AG08396 (cell line): Measurements from ENCODE around the gene UNCX.

Experiments
- DNase-seq: peaks from one replicate; pipeline ENCODE4 v3.0.0; 2012; ENCODE audit warnings: low spot score, mixed read lengths

The UNCX gene

DNA sequence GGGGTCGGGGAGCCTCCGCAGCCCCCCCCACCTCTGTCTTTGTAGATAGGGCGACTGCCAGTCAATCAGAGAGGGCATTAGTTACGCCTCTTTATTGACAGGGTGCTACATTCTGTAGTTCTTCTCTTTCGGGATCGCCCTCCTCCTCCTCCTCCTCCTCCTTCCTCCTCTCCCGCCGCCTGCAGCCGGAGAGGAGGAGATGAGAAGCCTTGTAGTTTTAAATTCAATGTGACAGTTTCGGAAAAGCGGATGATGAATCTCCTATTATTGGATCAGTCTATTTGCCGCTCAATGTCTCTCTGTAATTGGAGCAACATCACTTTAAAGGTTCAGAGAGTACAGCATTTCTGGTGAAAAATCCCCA, 587 bp upstream of the UNCX start:
- no peak for DNase-seq

DNA sequence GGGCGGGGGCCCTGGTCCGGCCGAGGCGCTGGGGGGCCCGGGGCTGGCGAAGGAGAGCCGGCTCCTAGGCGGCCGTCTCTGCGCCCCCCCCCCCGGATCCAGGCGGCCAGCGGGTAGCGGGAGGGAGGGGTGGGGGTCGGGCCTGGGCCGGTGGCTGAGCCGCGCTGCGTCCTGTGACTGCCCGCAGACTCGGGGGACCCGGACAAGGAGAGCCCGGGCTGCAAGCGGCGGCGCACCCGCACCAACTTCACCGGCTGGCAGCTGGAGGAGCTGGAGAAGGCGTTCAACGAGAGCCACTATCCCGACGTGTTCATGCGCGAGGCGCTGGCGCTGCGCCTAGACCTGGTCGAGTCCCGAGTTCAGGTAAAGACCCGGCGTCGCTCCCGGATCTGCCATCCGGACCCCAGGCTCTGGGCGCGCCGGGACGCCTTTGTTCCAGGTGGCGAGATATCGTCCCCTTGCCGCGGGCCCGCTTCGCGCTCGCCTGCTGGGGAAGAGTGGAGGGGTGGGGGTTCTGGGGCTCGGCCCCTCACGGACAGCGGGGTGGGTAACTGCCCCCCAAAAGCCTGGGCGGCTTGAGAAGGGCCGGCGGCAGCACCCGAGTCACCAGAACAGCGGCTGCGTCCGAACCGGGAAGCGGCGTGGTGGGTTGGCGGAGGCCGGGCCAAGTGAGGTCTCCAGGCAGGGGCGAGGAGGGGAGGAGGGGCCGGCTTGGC, 819 bp downstream of the UNCX start:
- no peak for DNase-seq

DNA sequence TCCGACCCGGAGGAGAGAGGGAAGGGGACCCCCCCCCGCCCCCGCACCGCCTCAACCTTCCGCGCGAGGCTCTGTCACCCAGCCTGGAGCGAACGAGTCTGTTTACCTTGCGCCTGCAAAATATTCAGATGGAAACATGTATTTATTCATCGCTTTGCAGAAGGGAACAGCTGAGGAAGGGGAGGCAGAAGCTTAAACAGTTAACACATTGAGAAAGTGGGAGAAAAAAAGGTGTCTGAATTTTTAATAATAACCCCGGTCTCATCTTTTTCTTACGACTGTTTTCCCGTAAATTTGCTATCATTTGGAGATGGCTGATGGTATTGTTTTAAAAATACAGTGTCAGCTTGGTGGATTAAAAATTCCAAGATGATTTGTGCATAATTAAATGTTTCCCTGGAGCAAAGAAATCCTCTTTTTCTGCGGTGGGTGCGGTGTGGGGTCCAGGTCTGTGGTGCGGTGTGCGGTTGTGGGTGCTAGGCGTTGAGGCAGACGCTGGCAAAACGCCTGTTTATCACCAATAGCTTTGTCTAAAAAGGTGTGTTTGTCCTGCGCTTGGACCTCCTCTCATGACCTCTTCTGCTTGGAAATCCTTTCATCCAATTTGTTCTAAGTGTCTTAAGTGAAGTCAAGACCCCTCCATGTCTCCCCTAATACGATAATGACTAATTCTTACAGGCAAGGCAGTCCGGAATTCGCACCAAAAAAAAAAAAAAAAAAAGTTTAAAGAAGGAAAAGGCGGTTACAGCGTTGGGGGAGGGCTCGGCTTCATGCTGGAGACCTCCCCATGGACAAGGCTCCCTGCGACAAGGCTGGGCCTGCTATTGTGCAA, 1.6 kb downstream of the UNCX start:
- DNase-seq, result no peak

DNA sequence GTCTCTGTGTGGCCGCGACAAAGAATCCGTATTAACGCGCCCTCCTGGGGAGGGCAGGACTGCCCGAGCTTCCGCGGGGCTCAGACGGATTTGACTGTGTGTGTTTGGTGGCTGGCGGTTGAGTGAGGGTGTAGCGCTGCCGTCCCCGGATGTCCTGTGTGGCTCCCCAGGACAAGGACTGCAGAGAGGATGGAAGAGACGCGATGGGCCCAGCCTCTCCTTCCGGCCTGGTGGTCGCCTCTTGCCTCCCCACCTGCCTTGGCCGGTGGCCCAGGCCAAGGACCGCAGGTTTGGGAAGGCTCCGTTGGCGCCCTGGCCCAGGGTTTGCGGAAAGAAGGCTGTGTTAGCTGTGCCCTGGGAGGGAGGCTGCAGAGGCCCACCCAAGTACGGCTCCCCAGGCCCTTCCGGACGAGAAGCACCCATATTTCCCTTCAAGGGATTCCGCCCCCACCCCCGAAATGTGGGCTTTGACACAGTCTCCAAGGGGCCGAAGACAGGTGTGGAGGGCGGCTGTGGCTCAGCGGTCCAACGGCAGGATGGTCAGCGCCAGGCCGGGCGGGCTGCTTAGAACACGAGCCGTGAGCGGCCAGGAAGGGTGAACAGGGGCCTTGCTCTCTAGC, 2.3 kb downstream of the UNCX start:
- no peak for DNase-seq

DNA sequence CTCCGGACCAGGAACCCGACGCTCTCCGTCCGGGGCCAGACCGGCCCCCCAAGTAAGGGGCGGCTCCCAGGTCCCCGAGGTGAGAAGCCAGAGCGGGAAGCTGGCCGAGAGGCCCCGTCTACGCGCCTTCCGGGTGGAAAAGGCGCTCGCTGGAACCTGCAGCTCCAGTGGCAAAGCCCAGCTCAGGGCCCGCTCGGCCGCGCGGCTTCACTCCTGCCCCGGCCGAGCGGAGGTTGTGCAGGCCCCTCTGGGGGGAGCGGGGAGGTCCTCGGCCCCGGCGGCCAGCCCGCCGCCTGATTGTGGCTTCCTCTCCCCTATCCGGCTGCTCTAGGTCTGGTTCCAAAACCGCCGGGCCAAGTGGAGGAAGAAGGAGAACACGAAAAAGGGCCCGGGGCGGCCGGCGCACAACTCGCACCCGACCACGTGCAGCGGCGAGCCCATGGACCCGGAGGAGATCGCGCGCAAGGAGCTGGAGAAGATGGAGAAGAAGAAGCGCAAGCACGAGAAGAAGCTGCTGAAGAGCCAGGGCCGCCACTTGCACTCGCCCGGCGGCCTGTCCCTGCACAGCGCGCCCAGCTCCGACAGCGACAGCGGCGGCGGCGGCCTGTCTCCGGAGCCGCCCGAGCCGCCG, 2.9 kb downstream of the UNCX start:
- no peak for DNase-seq

DNA sequence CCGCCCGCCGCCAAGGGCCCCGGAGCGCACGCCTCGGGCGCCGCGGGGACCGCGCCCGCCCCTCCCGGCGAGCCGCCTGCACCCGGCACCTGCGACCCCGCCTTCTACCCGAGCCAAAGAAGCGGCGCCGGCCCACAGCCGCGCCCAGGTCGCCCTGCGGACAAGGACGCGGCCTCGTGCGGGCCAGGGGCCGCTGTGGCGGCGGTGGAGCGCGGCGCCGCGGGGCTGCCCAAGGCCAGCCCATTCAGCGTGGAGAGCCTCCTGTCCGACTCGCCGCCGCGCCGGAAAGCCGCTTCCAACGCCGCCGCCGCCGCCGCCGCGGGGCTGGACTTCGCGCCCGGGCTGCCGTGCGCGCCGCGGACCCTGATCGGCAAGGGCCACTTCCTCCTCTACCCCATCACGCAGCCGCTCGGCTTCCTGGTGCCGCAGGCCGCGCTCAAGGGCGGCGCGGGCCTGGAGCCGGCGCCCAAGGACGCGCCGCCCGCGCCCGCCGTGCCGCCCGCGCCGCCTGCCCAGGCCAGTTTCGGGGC, 3.5 kb downstream of the UNCX start:
- DNase-seq, result no peak

DNA sequence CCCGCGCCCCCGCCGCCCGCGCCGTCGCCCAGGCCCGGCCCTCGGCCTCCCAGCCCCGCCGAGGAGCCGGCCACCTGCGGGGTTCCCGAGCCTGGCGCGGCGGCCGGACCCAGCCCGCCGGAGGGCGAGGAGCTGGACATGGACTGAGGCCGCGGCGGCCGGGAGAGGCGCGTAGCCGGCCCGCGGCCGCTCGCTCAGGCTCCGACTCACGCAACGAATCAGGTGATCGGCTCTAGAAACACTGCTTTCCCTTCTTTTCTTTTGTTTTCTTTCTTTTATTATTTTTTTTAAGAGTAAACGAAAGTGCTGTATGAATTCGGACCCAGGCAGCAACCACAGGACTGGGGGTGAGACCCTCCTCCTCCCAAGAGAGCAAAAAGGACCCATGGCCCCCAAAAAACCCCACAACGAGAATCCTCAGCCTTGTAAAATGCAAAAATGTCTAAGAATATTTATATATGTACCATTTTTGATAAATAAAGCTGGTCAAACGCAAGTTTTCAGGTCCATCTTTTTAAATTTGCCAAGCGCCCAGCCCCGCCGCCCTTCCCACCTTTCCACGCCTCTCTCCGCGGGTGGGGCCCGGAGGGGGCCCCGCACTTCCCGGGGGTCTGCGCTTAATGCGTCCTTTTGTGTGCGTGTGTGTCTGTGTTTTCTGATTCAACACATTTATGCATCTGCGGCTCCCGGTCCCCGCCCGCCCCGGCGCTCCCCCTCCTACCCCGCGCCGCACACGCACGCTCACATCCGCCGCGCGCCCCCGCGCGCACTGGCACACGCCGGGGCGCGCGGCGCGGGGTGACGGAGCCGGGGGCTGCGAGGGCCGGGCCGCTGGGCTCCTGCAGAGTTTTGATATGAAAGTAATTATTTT, 4.4 kb downstream of the UNCX start:
- no peak for DNase-seq

DNA sequence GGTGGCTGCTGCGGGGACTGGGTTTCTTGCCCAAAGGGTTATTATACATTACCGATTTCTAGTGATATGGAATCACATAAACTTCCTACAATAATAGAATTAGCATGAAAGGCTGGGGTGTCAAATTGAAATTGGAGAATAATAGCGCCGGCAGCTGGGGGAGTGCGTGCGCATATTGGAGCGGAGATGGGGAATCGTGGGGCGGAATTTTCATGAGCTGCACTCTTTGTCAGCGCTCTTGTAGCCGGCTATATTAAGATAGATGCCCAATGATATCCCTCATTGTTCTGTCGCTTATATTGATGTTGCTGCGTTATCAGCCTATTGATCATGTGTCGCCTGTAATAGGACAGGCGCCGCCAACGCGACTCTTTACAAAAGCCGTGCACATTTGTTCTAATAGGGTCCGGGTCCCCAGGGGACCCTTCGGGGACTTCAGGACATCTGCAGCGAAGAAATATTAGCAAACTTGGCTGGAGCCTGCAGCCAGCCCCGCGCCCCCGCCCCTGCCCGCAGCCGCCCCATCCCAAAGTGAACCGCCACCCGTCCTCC, 5.1 kb downstream of the UNCX start:
- DNase-seq, result no peak

DNA sequence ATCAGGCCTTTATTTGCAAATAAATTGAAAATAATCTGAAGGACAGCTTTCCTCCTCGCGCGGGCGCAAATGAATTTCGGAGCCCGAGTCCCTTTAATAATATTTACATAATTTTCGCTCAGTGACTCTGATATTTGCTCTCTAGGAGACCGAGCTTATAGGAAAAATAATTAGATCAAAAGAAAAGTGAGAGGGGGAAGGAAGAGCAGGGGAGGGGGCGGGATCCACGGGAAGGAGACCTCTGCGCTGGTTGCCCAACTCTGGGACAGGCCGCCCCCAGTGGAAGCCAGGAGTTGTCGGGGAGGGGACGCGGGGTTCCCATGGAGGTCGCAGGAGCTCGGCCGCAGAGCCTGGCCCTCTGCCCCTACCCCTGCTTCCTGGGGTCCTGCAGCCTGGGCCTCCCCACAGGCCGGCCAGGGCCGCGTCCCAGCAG, 5.8 kb downstream of the UNCX start:
- DNase-seq, result no peak

DNA sequence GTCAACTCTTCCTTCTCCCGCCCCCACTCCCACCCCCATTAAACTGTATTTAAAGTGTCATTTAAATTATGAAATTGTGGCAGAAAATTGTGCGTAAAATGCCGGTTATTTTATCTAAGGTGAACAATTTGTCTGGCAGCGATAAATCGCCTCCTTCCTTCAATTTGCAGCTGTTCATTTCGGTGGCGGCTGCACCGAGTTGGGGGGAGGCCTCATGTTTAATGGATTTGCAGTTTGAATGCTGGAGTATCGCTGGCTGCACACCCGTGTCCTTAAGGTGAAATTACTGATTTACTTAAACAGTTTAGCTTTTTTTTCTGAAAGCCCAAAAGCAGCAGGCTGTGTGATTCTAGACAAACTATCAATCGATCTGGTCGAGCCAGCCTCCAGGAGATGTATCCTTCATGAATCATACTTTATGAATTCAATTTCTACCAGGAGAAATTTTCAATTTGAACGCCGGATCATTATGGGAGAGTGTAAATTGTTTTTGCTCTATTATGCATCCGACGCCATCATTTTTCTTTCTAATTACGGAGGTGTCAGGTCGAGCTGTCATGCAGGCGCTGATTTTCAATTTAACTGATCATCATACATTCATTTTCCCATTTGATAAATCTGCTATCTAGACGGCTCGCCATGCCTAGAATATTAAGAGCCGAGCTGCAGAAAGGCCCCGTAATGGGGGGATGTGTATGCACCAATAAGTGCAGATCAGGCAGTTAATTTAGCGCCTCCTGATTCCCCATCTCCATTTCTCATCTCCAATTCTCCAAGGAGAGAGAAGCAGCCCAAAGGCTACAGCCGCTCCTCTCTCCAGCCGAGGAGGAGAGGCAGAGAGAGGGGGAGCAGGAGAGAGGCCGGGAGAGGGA, 6.5 kb downstream of the UNCX start:
- no peak for DNase-seq

DNA sequence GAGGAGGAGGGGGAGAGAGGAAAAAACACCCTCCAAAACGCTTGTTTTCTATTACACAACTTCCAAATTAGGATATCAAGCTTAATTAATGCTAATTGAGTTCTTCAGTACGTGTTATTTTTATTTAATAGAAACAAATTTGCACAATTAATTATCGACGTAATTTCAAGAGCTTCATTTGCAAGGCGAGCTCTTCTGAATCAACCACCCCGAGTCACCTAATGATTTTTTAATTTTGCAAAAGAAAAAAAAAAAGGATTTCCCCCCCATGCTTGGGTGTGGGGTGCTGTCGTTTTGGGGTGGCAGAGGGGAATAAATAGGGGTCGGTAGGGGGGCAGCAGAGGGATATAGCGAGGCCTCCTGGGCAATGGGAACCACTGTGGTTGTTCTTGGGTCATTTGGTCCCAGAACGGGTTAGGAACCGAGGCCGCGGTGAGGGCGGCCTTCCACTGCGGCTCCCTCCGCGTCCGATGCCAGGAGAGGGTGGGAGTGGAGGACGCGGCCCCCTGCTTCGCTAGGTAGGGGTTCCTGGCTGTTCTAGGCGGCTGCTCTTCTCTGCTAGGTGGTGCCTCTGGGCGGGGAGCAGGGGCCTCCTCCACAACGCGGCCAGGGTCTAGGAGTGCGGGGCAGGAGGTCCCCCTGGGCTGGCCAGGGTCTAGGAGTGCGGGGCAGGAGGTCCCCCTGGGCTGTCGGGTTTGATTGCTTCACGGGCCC, 7.3 kb downstream of the UNCX start:
- DNase-seq, result no peak

DNA sequence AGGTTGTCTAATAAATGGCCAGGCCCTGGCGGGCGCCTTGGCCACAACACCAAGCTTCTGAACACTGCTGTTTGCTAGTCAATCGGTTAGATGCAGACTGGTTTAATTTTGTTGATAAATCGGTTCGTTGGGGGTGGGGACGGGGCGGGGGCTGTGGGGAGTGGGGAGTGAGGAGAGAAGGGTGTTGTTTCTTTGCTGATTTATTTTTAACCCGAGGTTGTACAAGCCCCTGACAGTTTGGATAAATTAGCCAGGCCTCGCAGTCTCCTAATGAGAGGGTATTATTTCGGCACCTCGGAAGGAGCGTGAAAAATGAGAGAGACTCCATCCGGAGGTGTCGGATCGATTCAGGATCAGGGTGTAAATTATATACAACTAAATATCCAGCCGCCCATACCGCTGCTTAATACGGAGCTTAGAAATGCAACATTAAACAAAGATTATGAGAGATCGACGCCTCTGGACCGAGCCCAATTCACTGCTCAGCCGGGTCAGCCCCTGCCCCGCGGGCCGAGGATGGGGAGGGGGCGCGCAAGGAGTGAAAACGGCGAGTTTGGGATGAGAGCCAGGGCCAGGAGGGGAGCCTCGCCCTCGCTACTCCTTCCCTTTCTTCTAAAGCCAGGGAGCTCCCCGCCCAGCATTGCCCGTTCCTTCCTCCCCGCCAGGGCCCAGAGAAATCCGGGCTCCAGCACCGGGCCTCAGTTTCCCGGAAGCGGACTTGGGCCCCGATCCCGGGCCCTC, 8.0 kb downstream of the UNCX start:
- no peak for DNase-seq

DNA sequence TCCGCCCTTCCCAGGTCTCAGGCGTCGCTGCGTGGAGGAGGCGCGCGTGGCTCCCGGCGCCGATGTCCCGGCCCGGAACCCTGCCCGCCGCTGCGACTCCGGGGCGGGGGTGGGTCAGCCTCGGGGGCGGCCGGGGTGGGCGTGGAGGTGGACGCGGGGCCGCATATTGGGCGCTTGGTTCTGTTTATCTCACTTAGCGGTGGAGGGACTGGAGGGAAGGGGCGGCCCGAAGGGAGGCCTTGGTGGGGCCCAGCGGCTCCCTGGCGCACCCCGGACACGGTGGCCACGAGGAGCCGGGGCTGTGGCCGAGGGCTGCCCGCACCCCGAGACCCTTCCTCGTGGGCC, 8.6 kb downstream of the UNCX start:
- DNase-seq, result no peak

DNA sequence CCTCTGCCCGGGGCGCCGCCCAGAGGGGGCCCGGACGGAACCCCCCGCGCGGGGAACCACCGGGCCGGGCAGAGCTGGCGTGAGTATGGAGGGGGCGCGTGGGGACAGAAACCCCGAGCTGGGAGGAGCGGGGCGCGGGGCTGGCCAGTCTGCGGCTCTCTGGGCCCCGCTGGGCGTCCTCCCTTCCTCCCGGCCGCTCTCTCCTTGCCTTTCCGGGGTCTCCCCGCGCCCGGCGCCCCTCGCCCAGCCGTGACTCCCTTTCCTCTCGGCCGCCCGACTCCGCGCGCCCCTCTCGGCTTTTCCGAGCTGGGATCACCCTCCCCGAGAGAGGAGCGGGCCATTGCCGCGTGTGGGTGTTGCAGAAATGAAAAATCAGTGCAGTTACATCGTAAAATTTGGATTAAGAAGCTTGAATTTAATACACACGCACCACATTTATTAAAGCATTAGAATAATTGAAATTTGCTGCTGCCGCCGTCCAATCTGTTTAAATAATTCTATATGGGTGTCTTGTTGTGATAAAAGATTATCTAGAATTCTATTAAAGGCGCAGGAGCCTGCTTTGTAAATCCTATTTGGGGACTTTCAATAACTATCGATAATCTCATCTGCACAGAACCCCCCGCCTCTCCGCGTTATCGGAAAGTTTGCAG, 9.1 kb downstream of the UNCX start:
- DNase-seq, result no peak

DNA sequence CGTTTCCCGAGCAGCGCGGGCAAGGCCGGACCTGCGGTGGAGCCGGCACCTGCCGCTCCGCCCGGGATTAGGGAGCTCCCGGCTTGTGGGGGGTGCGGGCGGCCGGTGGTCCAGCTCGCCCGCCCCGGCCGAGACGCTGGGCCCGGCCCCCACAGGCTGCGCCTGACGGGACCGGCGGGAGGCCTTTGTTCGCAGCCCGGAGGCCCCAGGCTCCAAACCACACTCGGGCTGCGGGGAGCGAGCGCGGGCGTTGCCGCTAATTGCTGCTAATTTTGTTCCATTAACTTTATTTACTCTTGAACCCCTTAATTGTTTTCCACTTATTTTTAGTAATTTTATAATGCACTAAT, 9.6 kb downstream of the UNCX start:
- no peak for DNase-seq

DNA sequence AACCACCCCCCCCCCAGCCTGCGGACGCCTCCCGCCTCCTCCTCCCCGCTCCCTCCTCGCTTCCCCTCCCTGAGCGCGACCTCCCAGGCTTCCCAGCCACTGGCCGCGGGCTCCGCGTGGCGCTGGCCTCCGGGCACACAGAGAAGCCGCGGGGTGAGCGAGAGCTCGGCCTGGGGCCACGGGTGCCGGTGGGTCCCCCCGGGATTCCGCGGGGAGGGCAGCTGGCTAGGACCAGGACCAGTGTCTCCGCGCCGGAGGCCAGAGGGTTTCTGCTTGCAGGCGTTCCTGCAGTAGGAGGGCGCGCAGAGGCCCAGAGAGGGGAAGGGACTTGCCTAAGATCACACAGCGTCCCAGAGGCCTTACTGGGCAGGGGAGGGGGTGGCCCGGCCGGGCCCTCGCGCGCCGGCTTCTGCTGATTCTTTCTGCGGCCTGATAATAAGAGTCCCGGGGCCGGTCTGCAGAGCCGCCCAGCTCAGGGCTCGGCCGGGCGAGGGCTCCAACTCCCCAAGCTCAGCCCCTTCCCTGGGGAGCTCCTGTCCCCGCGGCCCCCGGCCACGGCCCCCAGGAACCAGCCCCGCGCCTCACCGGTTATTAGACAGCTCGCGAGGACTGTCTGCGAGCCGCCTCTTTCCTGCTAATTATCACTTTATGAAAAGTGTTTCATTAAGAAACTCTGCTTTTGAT, 10.1 kb downstream of the UNCX start:
- DNase-seq, result no peak

DNA sequence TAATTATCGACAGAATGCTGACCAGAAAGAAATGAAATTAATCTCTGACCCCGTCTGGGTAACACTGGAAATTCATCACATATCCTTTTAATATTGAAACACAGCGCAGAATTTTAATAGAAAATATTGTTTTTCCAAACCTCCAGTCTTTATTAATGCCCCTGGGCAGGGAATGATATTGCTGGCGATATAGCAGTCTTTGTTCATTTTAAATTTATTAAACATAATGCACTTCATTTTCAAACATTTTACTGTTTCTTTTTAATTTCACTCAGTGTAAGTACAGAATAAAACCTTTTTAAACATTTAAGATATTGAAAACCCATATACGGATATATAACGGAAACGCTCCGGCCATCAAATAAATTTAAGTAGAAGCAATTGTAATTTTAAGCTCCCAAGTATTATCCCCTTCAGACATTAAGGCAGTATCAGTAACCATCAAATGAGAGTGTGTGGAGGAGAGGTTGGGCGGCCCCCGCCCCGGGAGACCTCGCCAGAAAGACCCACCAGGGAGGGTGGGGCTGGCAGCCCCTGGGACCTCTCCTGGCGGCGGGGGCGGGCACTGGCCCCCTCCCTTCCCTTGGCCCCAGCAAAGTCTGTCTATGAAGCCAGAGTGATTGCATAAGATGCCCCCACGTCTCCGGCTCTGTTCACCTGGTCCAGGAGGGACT, 10.8 kb downstream of the UNCX start:
- no peak for DNase-seq
